ENCODE measurements around the gene YARS2.
"Not testable (repeated sequence)": the region's sequence is repeated elsewhere in the genome, so short reads cannot be mapped to it uniquely, and the experiment has no call there.

Gene YARS2

DNA sequence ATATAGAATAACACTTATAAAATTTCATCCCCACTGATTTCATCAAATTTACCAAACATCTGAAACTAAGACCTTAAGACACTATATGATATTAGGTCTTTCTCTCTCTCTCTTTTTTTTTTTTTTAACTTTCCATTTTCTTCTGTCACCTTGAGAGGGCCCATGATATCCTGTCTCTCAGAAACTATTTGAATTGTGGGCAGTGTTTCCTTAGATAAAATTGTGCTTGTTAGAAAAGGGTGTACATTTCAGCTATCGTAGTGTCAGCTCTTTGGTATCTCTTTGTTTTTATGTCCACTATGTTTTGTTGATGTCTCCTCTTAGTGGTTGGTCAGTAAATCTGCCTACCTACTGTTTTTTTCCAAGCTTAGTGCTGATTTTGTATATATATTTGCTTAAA is 52.8 kb downstream of the YARS2 start:
- ChIA-PET CTCF (no interaction called here), POLR2A (interaction anchor here (1.2 to 1.8 kb wide), 2 partner anchors 24 to 53 kb away, joined by 3 to 4 read pairs; partner anchors contain the start of genes DNM1L and YARS2)
- TF ChIP-seq SP1 (IDR thresholded peaks at IDR 0.05) (no peak), TARDBP (IDR thresholded peaks at IDR 0.05) (no peak), L3MBTL2 (conservative IDR thresholded peaks at IDR 0.05) (no peak), FOXM1 (IDR thresholded peaks at IDR 0.05; ENCODE audit: borderline replicate concordance) (no peak), LEF1 (IDR thresholded peaks at IDR 0.05; ENCODE audit: borderline replicate concordance) (no peak), HDGF (IDR thresholded peaks at IDR 0.05; ENCODE audit: borderline replicate concordance) (no peak), ELF4 (IDR thresholded peaks at IDR 0.05) (no peak)
- DNase-seq (ENCODE audit: extremely low spot score): no peak

- no peak for DNase-seq (ENCODE audit: extremely low spot score)
- TF ChIP-seq, protein P1, sequence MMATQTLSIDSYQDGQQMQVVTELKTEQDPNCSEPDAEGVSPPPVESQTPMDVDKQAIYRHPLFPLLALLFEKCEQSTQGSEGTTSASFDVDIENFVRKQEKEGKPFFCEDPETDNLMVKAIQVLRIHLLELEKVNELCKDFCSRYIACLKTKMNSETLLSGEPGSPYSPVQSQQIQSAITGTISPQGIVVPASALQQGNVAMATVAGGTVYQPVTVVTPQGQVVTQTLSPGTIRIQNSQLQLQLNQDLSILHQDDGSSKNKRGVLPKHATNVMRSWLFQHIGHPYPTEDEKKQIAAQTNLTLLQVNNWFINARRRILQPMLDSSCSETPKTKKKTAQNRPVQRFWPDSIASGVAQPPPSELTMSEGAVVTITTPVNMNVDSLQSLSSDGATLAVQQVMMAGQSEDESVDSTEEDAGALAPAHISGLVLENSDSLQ (IDR thresholded peaks at IDR 0.05): no peak
- POLR2A ChIA-PET: interaction anchor here (1.8 kb wide), 1 partner anchor 53 kb away, joined by 4 read pairs; the partner anchor contains the start of gene YARS2
- CTCF ChIA-PET: interaction anchor here (0.6 kb wide), 2 partner anchors 8 to 831 kb away, joined by 3 to 4 read pairs; no protein-coding TSS in a partner anchor
Observed at GRCh38 chr12:32702473-32702872, 53.2 kb downstream of the YARS2 start.

- DNase-seq (ENCODE audit: extremely low spot score); POLR2A ChIA-PET: not testable (repeated sequence)
- CTCF ChIA-PET: interaction anchor here (1.1 kb wide), 1 partner anchor 32 kb away, joined by 3 read pairs; no protein-coding TSS in a partner anchor
Observed at GRCh38 chr12:32699437-32699836, 56.3 kb downstream of the YARS2 start.

GRCh38 chr12:32698285-32698684 is 57.4 kb downstream of the YARS2 start:
- ChIA-PET POLR2A (interaction anchor here (0.6 to 1.7 kb wide), 2 partner anchors 13 to 19 kb away, joined by 3 to 6 read pairs; partner anchors contain the start of gene DNM1L), CTCF (no interaction called here)
- TF ChIP-seq TARDBP (IDR thresholded peaks at IDR 0.05) (no peak), L3MBTL2 (conservative IDR thresholded peaks at IDR 0.05) (no peak), LEF1 (IDR thresholded peaks at IDR 0.05; ENCODE audit: borderline replicate concordance) (no peak), NFRKB (IDR thresholded peaks at IDR 0.05) (no peak), CTBP1 (IDR thresholded peaks at IDR 0.05; ENCODE audit: borderline replicate concordance) (no peak), ELF4 (IDR thresholded peaks at IDR 0.05) (no peak), BHLHE40 (IDR thresholded peaks at IDR 0.05; ENCODE audit: borderline replicate concordance) (no peak)
- TF ChIP-seq, protein P1 (IDR thresholded peaks at IDR 0.05): no peak
- no peak for DNase-seq (ENCODE audit: extremely low spot score)

- no peak for DNase-seq (ENCODE audit: extremely low spot score)
- TF ChIP-seq, protein P1 (IDR thresholded peaks at IDR 0.05): no peak
- TF ChIP-seq NFRKB (IDR thresholded peaks at IDR 0.05) (no peak), TARDBP (IDR thresholded peaks at IDR 0.05) (no peak), LEF1 (IDR thresholded peaks at IDR 0.05; ENCODE audit: borderline replicate concordance) (no peak)
- ChIA-PET CTCF (interaction anchor here (0.6 kb wide), 1 partner anchor 292 kb away, joined by 6 read pairs; no protein-coding TSS in a partner anchor), POLR2A (interaction anchor here (1.7 kb wide), 1 partner anchor 18 kb away, joined by 6 read pairs; the partner anchor contains the start of gene DNM1L)
Observed at GRCh38 chr12:32697445-32697844, 58.3 kb downstream of the YARS2 start.

Data from HEK293T (cell line).